Activated CD4-positive, CD25-positive, alpha-beta regulatory T cell treated with anti-CD3 and anti-CD28 coated beads, Interleukin-2, amount 50 U/mL, for 72 hours (primary cell): ENCODE data around the gene CEACAM19.
A peak's percentile ranks its signal among the peaks of the same experiment; 100 is the strongest.
"Not testable (repeated sequence)": the region's sequence is repeated elsewhere in the genome, so short reads cannot be mapped to it uniquely, and the experiment has no call there.

Experiments
- DNase-seq: peaks from one replicate; pipeline ENCODE4 v3.0.0; 2021

The CEACAM19 gene

GRCh38 chr19:44671400-44671799 is at the start of gene CEACAM19:
Gene CEACAM19, plus strand, starts transcription at chr19:44671482. Its CDS starts 450 bp downstream, at chr19:44671932.
- no peak for DNase-seq

GRCh38 chr19:44623080-44623479 is 48.2 kb upstream of the CEACAM19 start:
- no peak for DNase-seq

- DNase-seq: no peak
These were observed 47.7 kb upstream of the CEACAM19 start for GRCh38 chr19:44623626-44624025.

GRCh38 chr19:44624840-44625354 is 46.4 kb upstream of the CEACAM19 start:
- DNase-seq: no peak

GRCh38 chr19:44625637-44626036 is 45.6 kb upstream of the CEACAM19 start:
- not testable (repeated sequence) for DNase-seq

GRCh38 chr19:44626048-44626624 is 45.1 kb upstream of the CEACAM19 start:
- no peak for DNase-seq

- no peak for DNase-seq
These were observed 43.7 kb upstream of the CEACAM19 start for GRCh38 chr19:44627631-44628030.

- DNase-seq: no peak
These were observed 42.5 kb upstream of the CEACAM19 start for GRCh38 chr19:44628793-44629192.

GRCh38 chr19:44631611-44632010 is 39.7 kb upstream of the CEACAM19 start:
- DNase-seq: not testable (repeated sequence)

GRCh38 chr19:44634058-44634457 is 37.2 kb upstream of the CEACAM19 start:
- DNase-seq: not testable (repeated sequence)

GRCh38 chr19:44634785-44635184 is 36.5 kb upstream of the CEACAM19 start:
- DNase-seq: no peak

GRCh38 chr19:44635581-44636438 is 35.5 kb upstream of the CEACAM19 start:
- no peak for DNase-seq

- DNase-seq: no peak
These were observed 34.6 kb upstream of the CEACAM19 start for GRCh38 chr19:44636439-44637389.

- DNase-seq: no peak
These were observed 33.9 kb upstream of the CEACAM19 start for GRCh38 chr19:44637390-44637764.

- no peak for DNase-seq
These were observed 30.8 kb upstream of the CEACAM19 start for GRCh38 chr19:44640518-44640917.

GRCh38 chr19:44641501-44642265 is 29.6 kb upstream of the CEACAM19 start:
- no peak for DNase-seq

- DNase-seq: no peak
These were observed 28.9 kb upstream of the CEACAM19 start for GRCh38 chr19:44642377-44642776.

- DNase-seq: peak; percentile 37
These were observed 27.5 kb upstream of the CEACAM19 start, which contains the start of gene PVR for GRCh38 chr19:44643605-44644401. Gene PVR, plus strand, starts transcription at chr19:44643910. Its CDS starts 187 bp downstream, at chr19:44644097.

GRCh38 chr19:44644402-44645016 is 26.8 kb upstream of the CEACAM19 start:
- no peak for DNase-seq

GRCh38 chr19:44645407-44646048 is 25.8 kb upstream of the CEACAM19 start:
- DNase-seq: no peak
